WTC11 (cell line): Measurements from ENCODE around the gene HOXB3.

Source experiments
- ATF2 ChIP-seq: sonication (generic); formaldehyde crosslinking; IDR thresholded peaks from 2 replicates; pipeline ENCODE4 v1.8.1; 2022; ENCODE audit warnings: low read depth, missing genetic modification reagents, borderline replicate concordance
- ATF3 ChIP-seq: sonication (generic); formaldehyde crosslinking; conservative IDR thresholded peaks from 2 replicates; pipeline ENCODE4 v1.8.1; 2022; ENCODE audit warnings: mild to moderate bottlenecking, missing genetic modification reagents
- CREB1 ChIP-seq: sonication (generic); formaldehyde crosslinking; IDR thresholded peaks from 2 replicates; pipeline ENCODE4 v1.8.0; 2023; ENCODE audit warnings: mild to moderate bottlenecking, missing genetic modification reagents
- CTCF ChIP-seq: fragments of 200-600 bp; IDR thresholded peaks from 2 replicates; pipeline ENCODE4 v1.8.0; 2022; ENCODE audit warnings: antibody characterized with exemption
- E2F4 ChIP-seq: sonication (generic); formaldehyde crosslinking; IDR thresholded peaks from 2 replicates; pipeline ENCODE4 v1.8.1; 2022; ENCODE audit warnings: low read depth, mild to moderate bottlenecking, moderate library complexity, missing genetic modification reagents, borderline replicate concordance
- JAZF1 ChIP-seq: fragments of 250-450 bp; sonication (Bioruptor Pico); IDR thresholded peaks from 2 replicates; pipeline ENCODE4 v1.9.0; 2021; ENCODE audit warnings: moderate library complexity, mild to moderate bottlenecking, inconsistent platforms
- JUN ChIP-seq: sonication (generic); formaldehyde crosslinking; IDR thresholded peaks from 2 replicates; pipeline ENCODE4 v1.8.0; 2023; ENCODE audit warnings: mild to moderate bottlenecking, missing genetic modification reagents
- MAX ChIP-seq: sonication (generic); formaldehyde crosslinking; IDR thresholded peaks from 2 replicates; pipeline ENCODE4 v1.8.0; 2022; ENCODE audit warnings: mild to moderate bottlenecking, missing genetic modification reagents
- NR3C1 ChIP-seq: sonication (generic); formaldehyde crosslinking; conservative IDR thresholded peaks from 2 replicates; pipeline ENCODE4 v1.8.1; 2023; ENCODE audit warnings: low read depth, mild to moderate bottlenecking, missing genetic modification reagents
- USF1 ChIP-seq: sonication (generic); formaldehyde crosslinking; IDR thresholded peaks from 2 replicates; pipeline ENCODE4 v1.8.0; 2022; ENCODE audit warnings: mild to moderate bottlenecking, missing genetic modification reagents
- ZBTB21 ChIP-seq: sonication (generic); formaldehyde crosslinking; IDR thresholded peaks from 2 replicates; pipeline ENCODE4 v1.8.1; 2023; ENCODE audit warnings: mild to moderate bottlenecking, missing genetic modification reagents, borderline replicate concordance
- ZNF317 ChIP-seq: sonication (generic); formaldehyde crosslinking; IDR thresholded peaks from 2 replicates; pipeline ENCODE4 v1.8.1; 2023; ENCODE audit warnings: low read depth, mild to moderate bottlenecking, moderate library complexity, missing genetic modification reagents, borderline replicate concordance
- ZNF532 ChIP-seq: fragments of 250-450 bp; sonication (Bioruptor Pico); IDR thresholded peaks from 2 replicates; pipeline ENCODE4 v1.9.0; 2021; ENCODE audit warnings: mild to moderate bottlenecking, borderline replicate concordance

- TF ChIP-seq NR3C1 (CRISPR knock-in tag) (no peak), ZBTB21 (no peak), CTCF (no peak), JAZF1 (no peak), E2F4 (no peak), ATF2 (no peak), ZNF532 (CRISPR knock-in tag) (no peak), MAX (no peak), ATF3 (no peak), JUN (no peak), ZNF317 (CRISPR knock-in tag) (no peak), USF1 (no peak), CREB1 (no peak)
These were observed 33.5 kb upstream of the HOXB3 start for GRCh38 chr17:48623583-48623982.
